Tibial artery (tissue), 4 donors: ENCODE results near the gene RPL19.

Experiments
- DNase-seq, 2 donors: peaks; one replicate each; pipeline ENCODE4 v3.0.0-alpha.2; 2019
- H3K27ac ChIP-seq, 2 donors: fragments of 200-600 bp; sonication (generic) in 1 of 2; 1 replicate in 1 of 2; 2 replicates in 1 of 2; pipeline ENCODE4 v1.5.1; 2018 to 2019; ENCODE audit warnings: mild to moderate bottlenecking in 1 of 2
- H3K27me3 ChIP-seq, 2 donors: fragments of 200-600 bp; sonication (generic) in 1 of 2; one replicate each; pipeline versions ENCODE4 v1.5.1 to v1.6.0; 2016 to 2019
- H3K36me3 ChIP-seq, 3 donors: fragments of 200-600 bp; sonication (generic) in 2 of 3; one replicate each; pipeline ENCODE4 v1.5.1; 2016 to 2019; ENCODE audit warnings: mild to moderate bottlenecking in 2 of 3
- H3K4me1 ChIP-seq, 4 donors: fragments of 200-600 bp; sonication (generic) in 2 of 4; 1 replicate in 3 of 4; 2 replicates in 1 of 4; pipeline ENCODE4 v1.5.1; 2016 to 2019
- H3K4me3 ChIP-seq, 2 donors: fragments of 200-600 bp; sonication (generic) in 1 of 2; 1 replicate in 1 of 2; 2 replicates in 1 of 2; pipeline ENCODE4 v1.5.1; 2018 to 2019; ENCODE audit warnings: mild to moderate bottlenecking in 2 of 2
- H3K9me3 ChIP-seq, 3 donors: fragments of 200-600 bp; sonication (generic) in 1 of 3; one replicate each; pipeline ENCODE4 v1.5.1; 2016 to 2019
- CTCF ChIP-seq, 2 experiments: fragments of 200-600 bp in 1 of 2; fragments of 450-650 bp in 1 of 2; IDR thresholded peaks; one replicate each; pipeline ENCODE4 v1.5.1; 2017 to 2019; ENCODE audit warnings: antibody characterized with exemption in 2 of 2, mild to moderate bottlenecking in 1 of 2, moderate library complexity in 1 of 2
- intact Hi-C: fragments of 100-400 bp; cut with DNase I; formaldehyde crosslinking; loops from one replicate; pipeline ENCODE4 v1.15.0; 2023; ENCODE audit warnings: low total_unique reads

Gene RPL19

GRCh38 chr17:39231591-39232551 lies 31.8 kb downstream of the RPL19 start:
- Histone ChIP-seq H3K4me3 (peak overlapping the region in 1 of 2 donors; percentile 27), H3K9me3 (no peaks in the 10 kb centered on the region), H3K4me1 (peaks cover 0 to 34% (median 24%) of the 10 kb centered on the region in 4 donors), H3K27me3 (no peaks in the 10 kb centered on the region), H3K36me3 (no peaks in the 10 kb centered on the region), H3K27ac (peak overlapping the region; percentile 72 to 75)
- intact Hi-C loops, result loop anchor here (2.0 to 10.0 kb wide), 3 partner anchors 25 to 67 kb away; partner anchors contain the start of genes ARL5C and CACNB1
- peak in 1 of 2 donors; percentile 90 for DNase-seq
- TF ChIP-seq CTCF (IDR thresholded peaks at IDR 0.05), result peak; percentile 90 to 94

GRCh38 chr17:39235555-39236449 lies 35.7 kb downstream of the RPL19 start:
- DNase-seq, result peak in 1 of 2 donors; percentile 39
- H3K4me1 ChIP-seq, result peaks cover 0 to 36% (median 26%) of the 10 kb centered on the region in 4 donors
- H3K27me3 ChIP-seq, result peaks cover 0 to 8% of the 10 kb centered on the region in 2 donors
- H3K9me3 ChIP-seq, result no peaks in the 10 kb centered on the region
- no peak overlapping the region for H3K4me3 ChIP-seq
- H3K27ac ChIP-seq, result no peak overlapping the region
- no peaks in the 10 kb centered on the region for H3K36me3 ChIP-seq
- intact Hi-C loops, result loop anchor here (10.0 kb wide), 1 partner anchor 71 kb away; the partner anchor contains the start of gene ARL5C
- peak; percentile 26 to 34 for TF ChIP-seq CTCF (IDR thresholded peaks at IDR 0.05)

- TF ChIP-seq CTCF (IDR thresholded peaks at IDR 0.05), result no peak
- intact Hi-C loops, result loop anchor here (10.0 kb wide), 1 partner anchor 72 kb away; the partner anchor contains the start of gene ARL5C
- no peak overlapping the region for H3K27ac ChIP-seq
These were observed 36.4 kb downstream of the RPL19 start for GRCh38 chr17:39236450-39236927.

GRCh38 chr17:39236981-39237441 lies 36.9 kb downstream of the RPL19 start:
- Histone ChIP-seq H3K36me3 (no peaks in the 10 kb centered on the region), H3K9me3 (no peaks in the 10 kb centered on the region), H3K27ac (no peak overlapping the region), H3K27me3 (peaks cover 0 to 8% of the 10 kb centered on the region in 2 donors), H3K4me1 (peaks cover 0 to 24% (median 14%) of the 10 kb centered on the region in 4 donors), H3K4me3 (no peak overlapping the region)
- intact Hi-C loops, result loop anchor here (10.0 kb wide), 1 partner anchor 72 kb away; the partner anchor contains the start of gene ARL5C
- peak in 1 of 2 donors; percentile 48 for DNase-seq
- no peak for TF ChIP-seq CTCF (IDR thresholded peaks at IDR 0.05)

More at GRCh38 chr17:39236450-39236927, 36.4 kb downstream of the RPL19 start:
- Histone ChIP-seq H3K27me3 (peaks cover 0 to 8% of the 10 kb centered on the region in 2 donors), H3K4me3 (no peak overlapping the region), H3K9me3 (no peaks in the 10 kb centered on the region), H3K4me1 (peaks cover 0 to 29% (median 20%) of the 10 kb centered on the region in 4 donors), H3K36me3 (no peaks in the 10 kb centered on the region)
- DNase-seq, result peak in 1 of 2 donors; percentile 47

- intact Hi-C loops, result loop anchor here (10.0 kb wide), 1 partner anchor 73 kb away; the partner anchor contains the start of gene ARL5C
- H3K4me3 ChIP-seq, result no peak overlapping the region
- DNase-seq, result peak in 1 of 2 donors; percentile 54
- no peak overlapping the region for H3K27ac ChIP-seq
- H3K27me3 ChIP-seq, result peaks cover 0 to 8% of the 10 kb centered on the region in 2 donors
- H3K36me3 ChIP-seq, result no peaks in the 10 kb centered on the region
- no peak for TF ChIP-seq CTCF (IDR thresholded peaks at IDR 0.05)
- peaks cover 0 to 18% (median 10%) of the 10 kb centered on the region in 4 donors for H3K4me1 ChIP-seq
- no peaks in the 10 kb centered on the region for H3K9me3 ChIP-seq
These were observed 37.5 kb downstream of the RPL19 start for GRCh38 chr17:39237586-39237985.
